K562 (cell line): ENCODE data around the gene LPIN2. TPM values are rescaled to one million over a fixed set of nuclear protein-coding genes. Genes with fewer than 3 reads are reported as not detected.

Experiments used
- BHLHE40 ChIP-seq: IDR thresholded peaks from 2 replicates; pipeline ENCODE4 v1.6.1; 2011; ENCODE audit warnings: low read length, improper control_type of control experiment
- DACH1 ChIP-seq: fragments of 450-650 bp; IDR thresholded peaks from 2 replicates; pipeline ENCODE4 v1.6.1; 2018; ENCODE audit not compliant: partially characterized antibody
- E2F8 ChIP-seq: fragments of 450-650 bp; IDR thresholded peaks from 2 replicates; pipeline ENCODE4 v1.7.1; 2018; ENCODE audit warnings: mild to moderate bottlenecking, low read depth; ENCODE audit not compliant: partially characterized antibody
- MEIS2 ChIP-seq: fragments of 450-650 bp; IDR thresholded peaks from 2 replicates; pipeline ENCODE4 v1.6.1; 2014; ENCODE audit warnings: mild to moderate bottlenecking; ENCODE audit not compliant: partially characterized antibody
- MYC ChIP-seq, 2 experiments: fragments of 250-450 bp in 1 of 2; sonication (Bioruptor Pico) in 1 of 2; IDR thresholded peaks; 2 replicates each; pipeline versions ENCODE4 v1.5.1 to v1.6.1; 2012 to 2021; ENCODE audit warnings: low read depth in 2 of 2, borderline replicate concordance in 1 of 2, improper control_type of control experiment in 1 of 2, low read length in 1 of 2, mild to moderate bottlenecking in 1 of 2, moderate library complexity in 1 of 2
- TCF3 ChIP-seq: sonication (generic); formaldehyde crosslinking; IDR thresholded peaks from 2 replicates; pipeline ENCODE4 v1.4.0; 2020; ENCODE audit warnings: mild to moderate bottlenecking, missing genetic modification reagents
- TFAP4 ChIP-seq: sonication (generic); formaldehyde crosslinking; IDR thresholded peaks from 2 replicates; pipeline ENCODE4 v1.8.0; 2022; ENCODE audit warnings: missing genetic modification reagents, mild to moderate bottlenecking, moderate library complexity, borderline replicate concordance
- polyA plus RNA-seq, 8 experiments: library from polyadenylated mRNA; depleted of rRNA in 4 of 8; stranded (reverse) in 5 of 8; unstranded in 3 of 8; fragments of >200 nt; fragmentation: Nextera tagmentation in 2 of 8; fragmentation: Illumina TruSeq in 1 of 8; extraction: Ambion mirVana in 2 of 8; extraction: Trizol in 1 of 8; gene quantifications; 2 replicates each; pipeline versions ENCODE4 v1.2.1 to v1.2.3, GENCODE V29; 2011 to 2014; ENCODE audit warnings: inconsistent platforms in 1 of 8, missing spikeins in 1 of 8
- total RNA-seq, 7 experiments: library from RNA; depleted of rRNA in 6 of 7; stranded (reverse); fragments of >200 nt in 6 of 7; fragmentation: Illumina TruSeq in 2 of 7; extraction: Trizol in 2 of 7; gene quantifications; 2 replicates each; pipeline versions ENCODE4 v1.2.1 to v1.2.3, GENCODE V29; 2011 to 2021; ENCODE audit warnings: low replicate concordance in 1 of 7

LPIN2 gene
- total and polyA plus RNA-seq, 9 of the 15 experiments (the other 6 are each of a cell fraction or from before 2014, with no cell fraction given) = 5.2 to 34.8 (median 24.6) TPM

GRCh38 chr18:2976218-2977132 lies 36.5 kb downstream of the LPIN2 start (continued):
- TF ChIP-seq TCF3 (peak; percentile 47), BHLHE40 (peak; percentile 52; the same call in 1 of the 2 replicates), MEIS2 (peak; percentile 71), MYC (IDR thresholded peaks at IDR 0.05; ENCODE audit: low read depth, low read length) (peak; percentile 56; the same call in 1 of the 2 replicates), MYC (CRISPR knock-in tag; IDR thresholded peaks at IDR 0.05; ENCODE audit: borderline replicate concordance, low read depth) (no peak), DACH1 (peak; percentile 73), TFAP4 (CRISPR knock-in tag) (peak; percentile 81), E2F8 (no peak)
- TF ChIP-seq, all 486 proteins: peak for 18
